H1 (cell line): ENCODE data around the gene ADNP2. TPM values are rescaled to one million over a fixed set of nuclear protein-coding genes. Genes with fewer than 3 reads are reported as not detected.

Source experiments
- CTCF ChIA-PET: fragments of 300-600 bp; sonication (Branson Sonifier 250); formaldehyde crosslinking; loops from one replicate; lab custom pipeline; 2021; ENCODE audit not compliant: partially characterized antibody; lab: Charles Lee
- POLR2A ChIA-PET: fragments of 300-600 bp; sonication (Branson Sonifier 250); formaldehyde crosslinking; loops from one replicate; lab custom pipeline; 2021; ENCODE audit warnings: inconsistent platforms; ENCODE audit not compliant: partially characterized antibody; lab: Charles Lee
- DNase-seq, 2 experiments: peaks; one replicate each; pipeline versions ENCODE4 v3.0.0 to v3.0.0-alpha.2; 2010 to 2022; ENCODE audit warnings: low spot score in 2 of 2, low read depth in 1 of 2, mixed read lengths in 1 of 2
- FAIRE-seq: peaks from 2 replicates; lab custom pipeline; 2011; peaks lifted over from hg19 to GRCh38; lab: Jason Lieb, UNC
- H2AFZ ChIP-seq: 2 replicates; pipeline ENCODE4 v1.8.1; 2012; ENCODE audit warnings: low read length, inconsistent platforms
- H2AK5ac ChIP-seq: 2 replicates; pipeline ENCODE4 v1.6.1; 2013; ENCODE audit warnings: low read depth, low read length
- H2BK120ac ChIP-seq: replicated peaks from 2 replicates; pipeline ENCODE3; 2013; ENCODE audit warnings: low read depth, low read length, inconsistent platforms
- H2BK12ac ChIP-seq: 2 replicates; pipeline ENCODE4 v1.6.1; 2013; ENCODE audit warnings: low read depth, low read length
- H2BK15ac ChIP-seq: 2 replicates; pipeline ENCODE4 v1.6.1; 2013; ENCODE audit warnings: low read length
- H2BK20ac ChIP-seq: 2 replicates; pipeline ENCODE4 v1.6.1; 2013; ENCODE audit warnings: low read length
- H2BK5ac ChIP-seq: 2 replicates; pipeline ENCODE4 v1.6.1; 2013; ENCODE audit warnings: low read depth, low read length
- H3K14ac ChIP-seq: 2 replicates; pipeline ENCODE4 v1.6.1; 2013; ENCODE audit warnings: inconsistent platforms; ENCODE audit not compliant: insufficient read length
- H3K18ac ChIP-seq: 2 replicates; pipeline ENCODE4 v1.6.1; 2013; ENCODE audit warnings: low read length; ENCODE audit errors: extremely low read depth
- H3K23ac ChIP-seq: 2 replicates; pipeline ENCODE4 v1.6.1; 2013; ENCODE audit warnings: inconsistent platforms; ENCODE audit not compliant: insufficient read length
- H3K23me2 ChIP-seq: 2 replicates; pipeline ENCODE4 v1.6.1; 2013; ENCODE audit warnings: low read depth, low read length
- H3K27ac ChIP-seq: 2 replicates; pipeline ENCODE4 v1.6.1; 2011; ENCODE audit warnings: low read depth, low read length, inconsistent platforms
- H3K27me3 ChIP-seq, 4 experiments: replicated peaks in 1 of 4; 1 replicate in 1 of 4; 2 replicates in 3 of 4; pipeline versions ENCODE4 v1.6.1 to v1.8.1; 2011 to 2013; ENCODE audit warnings: low read length in 3 of 4, mild to moderate bottlenecking in 3 of 4, inconsistent platforms in 2 of 4, mixed read lengths in 2 of 4, moderate library complexity in 1 of 4; ENCODE audit not compliant: control insufficient read depth in 3 of 4, insufficient read depth in 3 of 4; ENCODE audit errors: extremely low read depth in 1 of 4
- H3K36me3 ChIP-seq, 4 experiments: 2 replicates each; pipeline versions ENCODE4 v1.6.1 to v1.8.1; 2011 to 2013; ENCODE audit warnings: mild to moderate bottlenecking in 4 of 4, low read length in 3 of 4, moderate library complexity in 2 of 4, control low read depth in 1 of 4, inconsistent platforms in 1 of 4; ENCODE audit not compliant: insufficient read depth in 4 of 4, control insufficient read depth in 2 of 4
- H3K4ac ChIP-seq: replicated peaks from 2 replicates; pipeline ENCODE3; 2013; ENCODE audit warnings: low read length, low read depth, mixed read lengths, inconsistent platforms; ENCODE audit not compliant: insufficient read length
- H3K4me1 ChIP-seq, 4 experiments: replicated peaks in 1 of 4; 1 replicate in 1 of 4; 2 replicates in 3 of 4; pipeline versions ENCODE4 v1.6.1 to v1.8.1; 2011 to 2013; ENCODE audit warnings: low read length in 3 of 4, inconsistent platforms in 2 of 4, mixed read lengths in 1 of 4; ENCODE audit not compliant: insufficient read depth in 4 of 4, control insufficient read depth in 3 of 4
- H3K4me2 ChIP-seq, 2 experiments: 2 replicates each; pipeline versions ENCODE4 v1.6.1 to v1.8.1; 2011 to 2013; ENCODE audit warnings: low read depth in 2 of 2, low read length in 2 of 2, control low read depth in 1 of 2, inconsistent platforms in 1 of 2, mild to moderate bottlenecking in 1 of 2; ENCODE audit not compliant: insufficient read depth in 1 of 2
- H3K4me3 ChIP-seq, 4 experiments: fragments of 200-600, 300-600 bp in 1 of 4; sonication (generic), shearing (Covaris generic), sonication (Bioruptor Twin) in 1 of 4; 2 replicates each; pipeline versions ENCODE4 v1.5.1 to v1.8.1; 2011 to 2016; ENCODE audit warnings: low read length in 4 of 4, low read depth in 3 of 4, control low read depth in 2 of 4, inconsistent platforms in 2 of 4, mild to moderate bottlenecking in 2 of 4, mixed read lengths in 1 of 4, moderate library complexity in 1 of 4; ENCODE audit not compliant: insufficient read depth in 2 of 4; ENCODE audit errors: extremely low read depth in 1 of 4
- H3K56ac ChIP-seq: replicated peaks from 2 replicates; pipeline ENCODE3; 2013; ENCODE audit warnings: low read depth, mild to moderate bottlenecking, mixed read lengths, low read length, inconsistent platforms; ENCODE audit not compliant: insufficient read length
- H3K79me1 ChIP-seq: 2 replicates; pipeline ENCODE4 v1.6.1; 2013; ENCODE audit warnings: low read depth, low read length, control low read depth
- H3K79me2 ChIP-seq, 2 experiments: 2 replicates each; pipeline versions ENCODE4 v1.6.1 to v1.8.1; 2012 to 2013; ENCODE audit warnings: low read length in 2 of 2, mild to moderate bottlenecking in 2 of 2, inconsistent platforms in 1 of 2; ENCODE audit not compliant: insufficient read depth in 2 of 2, control insufficient read depth in 1 of 2
- H3K9ac ChIP-seq, 4 experiments: replicated peaks in 1 of 4; 1 replicate in 1 of 4; 2 replicates in 3 of 4; pipeline versions ENCODE4 v1.6.1 to v1.8.1; 2011 to 2013; ENCODE audit warnings: low read depth in 3 of 4, low read length in 3 of 4, control low read depth in 2 of 4, mild to moderate bottlenecking in 2 of 4, moderate library complexity in 2 of 4, inconsistent platforms in 1 of 4; ENCODE audit errors: extremely low read depth in 1 of 4
- H3K9me3 ChIP-seq, 2 experiments: 2 replicates each; pipeline versions ENCODE4 v1.6.1 to v1.8.1; 2012 to 2013; ENCODE audit warnings: mild to moderate bottlenecking in 2 of 2, moderate library complexity in 2 of 2, control low read depth in 1 of 2, inconsistent platforms in 1 of 2, low read depth in 1 of 2, low read length in 1 of 2, mixed read lengths in 1 of 2; ENCODE audit not compliant: insufficient read depth in 2 of 2
- H4K20me1 ChIP-seq, 2 experiments: replicated peaks in 1 of 2; 2 replicates each; pipeline versions ENCODE3 to v1.8.1; 2011 to 2013; ENCODE audit warnings: inconsistent platforms in 2 of 2, low read length in 2 of 2, mild to moderate bottlenecking in 1 of 2; ENCODE audit not compliant: insufficient read depth in 2 of 2, control insufficient read depth in 1 of 2
- H4K5ac ChIP-seq: 2 replicates; pipeline ENCODE4 v1.6.1; 2013; ENCODE audit warnings: low read length, low read depth, mixed read lengths, inconsistent platforms; ENCODE audit not compliant: insufficient read length
- H4K8ac ChIP-seq: 2 replicates; pipeline ENCODE4 v1.8.0; 2013; ENCODE audit warnings: mild to moderate bottlenecking, moderate library complexity, low read length, inconsistent platforms; ENCODE audit not compliant: insufficient read depth; ENCODE audit errors: extremely low read depth
- H4K91ac ChIP-seq: replicated peaks from 2 replicates; pipeline ENCODE3; 2013; ENCODE audit warnings: low read length, mixed read lengths, inconsistent platforms; ENCODE audit not compliant: insufficient read length
- BCL11A ChIP-seq, 2 experiments: IDR thresholded peaks; one replicate each; pipeline ENCODE4 v1.6.1; 2011; ENCODE audit warnings: low read depth in 2 of 2, low read length in 2 of 2, mild to moderate bottlenecking in 2 of 2
- CTBP2 ChIP-seq: IDR thresholded peaks from 2 replicates; pipeline ENCODE4 v1.7.0; 2011; ENCODE audit warnings: borderline replicate concordance, mild to moderate bottlenecking, moderate library complexity, mixed read lengths, low read length; ENCODE audit not compliant: insufficient read depth, insufficient read length
- JUND ChIP-seq: IDR thresholded peaks from 2 replicates; pipeline ENCODE4 v1.6.1; 2011; ENCODE audit warnings: mild to moderate bottlenecking, improper control_type of control experiment, low read length
- KDM1A ChIP-seq: fragments of 200-600, 300-600 bp; sonication (generic); IDR thresholded peaks from 2 replicates; pipeline ENCODE4 v1.7.1; 2016; ENCODE audit warnings: mild to moderate bottlenecking, low read length, borderline replicate concordance
- KDM4A ChIP-seq: IDR thresholded peaks from one replicate; pipeline ENCODE4 v1.7.1; 2012; ENCODE audit warnings: low read depth, mild to moderate bottlenecking, moderate library complexity, low read length, inconsistent platforms; ENCODE audit not compliant: severe bottlenecking
- MAFK ChIP-seq: IDR thresholded peaks from 2 replicates; pipeline ENCODE4 v1.6.1; 2012; ENCODE audit warnings: low read depth, mild to moderate bottlenecking, improper control_type of control experiment, low read length
- NANOG ChIP-seq: IDR thresholded peaks from 2 replicates; pipeline ENCODE4 v1.6.1; 2011; ENCODE audit warnings: low read length, low read depth, mild to moderate bottlenecking, inconsistent platforms; ENCODE audit not compliant: insufficient read depth, poor library complexity, severe bottlenecking
- PHF8 ChIP-seq: fragments of 200-600 bp; sonication (generic); conservative IDR thresholded peaks from 2 replicates; pipeline ENCODE4 v1.7.1; 2012; ENCODE audit warnings: low read depth, mild to moderate bottlenecking, inconsistent platforms, low read length, moderate library complexity
- POLR2AphosphoS5 ChIP-seq: IDR thresholded peaks from 2 replicates; pipeline ENCODE4 v1.6.1; 2011; ENCODE audit warnings: low read depth, low read length
- RBBP5 ChIP-seq: IDR thresholded peaks from 2 replicates; pipeline ENCODE4 v1.7.1; 2012; ENCODE audit warnings: low read depth, mild to moderate bottlenecking, inconsistent platforms, low read length, moderate library complexity, borderline replicate concordance
- SUZ12 ChIP-seq: fragments of 200-600 bp; sonication (generic); IDR thresholded peaks from 2 replicates; pipeline ENCODE4 v1.6.1; 2012; ENCODE audit warnings: mild to moderate bottlenecking, inconsistent platforms, low read length, moderate library complexity, mixed read lengths
- TBP ChIP-seq: IDR thresholded peaks from 2 replicates; pipeline ENCODE4 v1.6.1; 2011; ENCODE audit warnings: low read depth, low read length, improper control_type of control experiment
- WGBS, 2 experiments: shearing (Covaris generic) in 1 of 2; methylation state at CpG; one replicate each; pipeline versions ENCODE4 v1.1.6 to v1.1.7; 2013 to 2015; ENCODE audit warnings: low lambda C conversion rate in 2 of 2, mixed read lengths in 2 of 2, inconsistent platforms in 1 of 2, low coverage in 1 of 2, missing lambda C conversion rate in 1 of 2; ENCODE audit not compliant: insufficient replicate concordance in 2 of 2, insufficient coverage in 1 of 2, insufficient read length in 1 of 2; ENCODE audit errors: extremely low coverage in 1 of 2, missing lambda C conversion rate in 1 of 2; 5-methylcytosine and 5-hydroxymethylcytosine counted together
- polyA plus RNA-seq, 7 experiments: library from polyadenylated mRNA; depleted of rRNA in 3 of 7; stranded (reverse) in 5 of 7; unstranded in 2 of 7; fragments of >200 nt in 5 of 7; fragments of 200-250 nt in 2 of 7; gene quantifications; 1 replicate in 5 of 7; 2 replicates in 1 of 7; 4 replicates in 1 of 7; pipeline versions ENCODE4 v1.2.1 to v1.2.3, GENCODE V29; 2011 to 2013; ENCODE audit warnings: missing spikeins in 2 of 7, mixed read lengths in 2 of 7
- total RNA-seq: library from RNA; stranded (reverse); fragmentation: NEBNext Ultra II Directional; extraction: Animal tissue kit (Norgen Biotek cat#: 25700); gene quantifications from 2 replicates; pipeline ENCODE4 v1.2.1, GENCODE V29; 2021
- TF ChIP-seq, protein P1 (sequence below): IDR thresholded peaks from 2 replicates; pipeline ENCODE4 v1.6.1; 2012; ENCODE audit warnings: inconsistent platforms

Gene ADNP2
- total and polyA plus RNA-seq, 2 of the 8 experiments (the other 6 are each of a cell fraction or from before 2014, with no cell fraction given), result 25.1 to 61.6 TPM

DNA sequence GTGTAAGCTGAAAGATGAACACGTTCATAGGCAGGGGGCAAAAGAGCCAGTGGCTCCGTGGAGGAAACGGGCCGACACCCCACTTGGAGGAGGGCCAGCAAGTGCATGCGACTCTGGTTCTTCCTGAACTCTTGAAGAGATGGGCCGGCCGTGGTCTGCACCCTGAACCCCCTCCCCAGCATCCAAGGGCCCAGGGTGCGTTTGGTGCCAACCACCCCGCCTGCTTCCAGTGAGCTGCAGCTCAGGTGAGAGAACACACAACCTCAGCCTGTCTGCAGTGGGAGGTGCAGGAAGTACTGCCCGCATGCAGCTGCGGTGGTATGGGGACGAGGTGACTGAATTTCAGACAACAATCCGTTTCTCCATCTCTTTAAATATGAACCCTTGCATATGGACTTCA is 58.9 kb downstream of the ADNP2 start:
- no peak overlapping the region for H3K18ac ChIP-seq
- H3K4me3 ChIP-seq, result no peak overlapping the region
- no peak overlapping the region for H3K14ac ChIP-seq
- H2BK12ac ChIP-seq, result no peak overlapping the region
- H3K4me1 ChIP-seq, result no peaks in the 10 kb centered on the region
- H3K36me3 ChIP-seq, result no peaks in the 10 kb centered on the region; a peak in 1 of 8 replicates
- CTCF ChIA-PET, result interaction anchor here (1.0 to 10.1 kb wide), 7 partner anchors 10 to 92 kb away, joined by 3 to 124 read pairs (median 4); no protein-coding TSS in a partner anchor
- no peak overlapping the region for H3K9ac ChIP-seq
- H3K9me3 ChIP-seq, result no peaks in the 10 kb centered on the region
- no peak overlapping the region for H3K4me2 ChIP-seq
- TF ChIP-seq JUND, result no peak
- TF ChIP-seq MAFK, result no peak
- no peak for TF ChIP-seq KDM4A
- no peak for TF ChIP-seq NANOG
- no peak for TF ChIP-seq PHF8
- TF ChIP-seq CTBP2, result no peak
- TF ChIP-seq TBP, result no peak
- TF ChIP-seq SUZ12, result no peak
- TF ChIP-seq RBBP5, result no peak
- TF ChIP-seq BCL11A (IDR thresholded peaks at IDR 0.05; ENCODE audit: low read depth in 2 of 2, low read length in 2 of 2), result no peak
- TF ChIP-seq POLR2AphosphoS5, result no peak
- TF ChIP-seq, protein P1, sequence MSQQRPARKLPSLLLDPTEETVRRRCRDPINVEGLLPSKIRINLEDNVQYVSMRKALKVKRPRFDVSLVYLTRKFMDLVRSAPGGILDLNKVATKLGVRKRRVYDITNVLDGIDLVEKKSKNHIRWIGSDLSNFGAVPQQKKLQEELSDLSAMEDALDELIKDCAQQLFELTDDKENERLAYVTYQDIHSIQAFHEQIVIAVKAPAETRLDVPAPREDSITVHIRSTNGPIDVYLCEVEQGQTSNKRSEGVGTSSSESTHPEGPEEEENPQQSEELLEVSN, result no peak
- no peak for TF ChIP-seq KDM1A
- H2BK5ac ChIP-seq, result no peak overlapping the region
- H3K79me2 ChIP-seq, result no peaks in the 10 kb centered on the region
- no peaks in the 10 kb centered on the region; the same call in 1 of the 2 replicates for H3K79me1 ChIP-seq
- peaks cover 0 to 10% of the 10 kb centered on the region in 2 experiments for H4K20me1 ChIP-seq
- no peak overlapping the region for H3K27ac ChIP-seq
- no peak overlapping the region for H3K23ac ChIP-seq
- H3K23me2 ChIP-seq, result no peaks in the 10 kb centered on the region
- no peak overlapping the region for H4K8ac ChIP-seq
- no peak overlapping the region for H2AFZ ChIP-seq
- no peaks in the 10 kb centered on the region for H3K27me3 ChIP-seq
- H2BK120ac ChIP-seq, result no peak overlapping the region
- no peak overlapping the region for H3K56ac ChIP-seq
- H4K5ac ChIP-seq, result no peak overlapping the region
- POLR2A ChIA-PET, result interaction anchor here (2.3 kb wide), 1 partner anchor 12 kb away, joined by 5 read pairs; no protein-coding TSS in a partner anchor
- H3K4ac ChIP-seq, result no peak overlapping the region
- H2AK5ac ChIP-seq, result no peak overlapping the region
- FAIRE-seq, result no peak
- no peak overlapping the region for H4K91ac ChIP-seq
- 82% methylated on average over 13 of the region's 13 CpGs; no CpG with 5 or more reads in 1 of the 2 experiments for WGBS, 2 experiments
- no peak for DNase-seq
- H2BK20ac ChIP-seq, result no peak overlapping the region
- H2BK15ac ChIP-seq, result no peak overlapping the region
